Occipital lobe (tissue), 2 donors: Measurements from ENCODE around the gene COBLL1. TPM values are rescaled to one million over a fixed set of nuclear protein-coding genes. Genes with fewer than 3 reads are reported as not detected.
"Not testable (repeated sequence)": the region's sequence is repeated elsewhere in the genome, so short reads cannot be mapped to it uniquely, and the experiment has no call there.

ENCODE experiments used
- DNase-seq: peaks from one replicate; lab custom pipeline; 2025; lab: John Stamatoyannopoulos, UW
- total RNA-seq: library from RNA; depleted of rRNA; stranded (reverse); fragments of >200 nt; gene quantifications from one replicate; pipeline ENCODE4 v1.2.3, GENCODE V29; 2014

The COBLL1 gene
- total RNA-seq, 1 donor from 2014 or later: 10.8 TPM

- DNase-seq: no peak
Observed at GRCh38 chr2:164789968-164790367, 51.7 kb downstream of the COBLL1 start.

GRCh38 chr2:164786787-164787186, 54.8 kb downstream of the COBLL1 start:
- no peak for DNase-seq

DNA sequence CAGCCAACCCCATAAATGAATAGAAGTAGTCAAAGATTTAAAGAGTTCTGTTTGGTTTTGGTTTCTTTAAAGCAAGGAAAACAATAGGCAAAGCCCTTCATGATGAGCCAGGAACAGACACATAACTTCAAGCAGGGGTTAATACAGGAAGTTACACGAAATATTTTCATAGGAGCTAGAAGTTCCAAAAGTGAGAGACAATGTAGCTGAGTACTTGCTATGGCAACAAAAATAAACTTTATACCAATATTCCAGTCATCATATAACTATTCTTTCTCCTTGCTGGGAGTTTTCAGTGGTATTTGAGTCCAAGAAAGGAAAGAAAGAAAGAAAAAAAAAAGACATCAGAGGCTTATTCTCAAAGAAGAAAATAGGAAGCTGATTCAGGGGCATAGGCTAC, 56.2 kb downstream of the COBLL1 start:
- no peak for DNase-seq

- DNase-seq: no peak
Observed at GRCh38 chr2:164784376-164784775, 57.2 kb downstream of the COBLL1 start.

DNA sequence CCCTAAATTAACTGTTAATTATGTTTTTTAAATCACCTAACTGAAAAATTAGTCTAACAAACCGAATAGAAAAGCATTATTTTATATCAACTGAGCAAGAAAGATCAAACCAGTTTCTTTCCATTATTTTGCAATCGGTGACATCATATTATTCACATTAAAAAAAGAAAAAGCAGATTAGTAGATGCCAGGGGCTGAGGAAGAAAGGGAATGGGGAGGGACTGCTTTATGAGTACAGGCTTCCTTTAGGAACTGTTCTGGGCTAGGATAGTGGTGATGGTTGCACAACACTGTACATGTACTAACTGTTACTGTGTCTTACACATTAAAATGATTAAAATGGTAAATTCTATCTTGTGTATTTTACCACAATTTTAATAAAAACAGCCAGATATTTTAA, 59.3 kb downstream of the COBLL1 start:
- no peak for DNase-seq

DNA sequence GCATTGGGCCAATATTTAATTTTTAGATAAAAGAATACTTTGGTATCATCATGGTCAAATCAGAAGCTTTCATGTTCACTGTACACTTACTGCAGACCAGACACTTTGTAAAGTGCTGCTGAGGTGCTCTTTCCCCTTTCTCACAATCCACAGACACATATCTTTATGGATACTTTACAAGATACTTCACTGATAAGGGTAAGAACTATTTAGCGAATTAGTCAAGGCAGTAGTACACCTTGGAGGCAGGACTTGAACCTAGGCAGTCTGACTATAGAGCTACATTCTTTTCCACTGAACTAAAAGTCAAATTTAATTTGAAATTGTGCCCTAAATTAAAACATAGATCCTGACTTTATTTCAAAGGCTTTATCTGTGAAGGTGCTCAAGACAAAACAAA, 60.2 kb downstream of the COBLL1 start:
- no peak for DNase-seq

- DNase-seq: no peak
Observed at GRCh38 chr2:164780611-164781178, 60.9 kb downstream of the COBLL1 start.

GRCh38 chr2:164779383-164780057, 62.1 kb downstream of the COBLL1 start:
- DNase-seq: no peak

DNA sequence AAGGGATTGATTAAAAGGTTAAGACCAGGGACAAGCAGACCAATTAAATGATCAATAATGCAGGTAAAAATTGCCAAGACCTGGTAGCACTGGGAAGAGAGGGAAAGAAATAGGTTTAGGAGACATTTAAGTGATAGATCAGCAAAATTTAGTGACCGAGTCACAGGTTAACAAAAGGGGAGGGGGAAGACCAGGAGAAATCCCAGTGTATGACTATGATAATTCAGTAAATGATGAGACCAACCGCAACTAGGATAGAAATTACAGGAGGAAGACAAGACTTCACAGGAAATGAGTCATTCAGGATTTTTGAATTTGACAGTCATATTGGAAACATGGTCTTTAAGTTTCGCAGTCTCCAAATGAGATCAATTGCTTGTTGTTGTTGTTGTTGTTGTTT, 62.9 kb downstream of the COBLL1 start:
- no peak for DNase-seq

DNA sequence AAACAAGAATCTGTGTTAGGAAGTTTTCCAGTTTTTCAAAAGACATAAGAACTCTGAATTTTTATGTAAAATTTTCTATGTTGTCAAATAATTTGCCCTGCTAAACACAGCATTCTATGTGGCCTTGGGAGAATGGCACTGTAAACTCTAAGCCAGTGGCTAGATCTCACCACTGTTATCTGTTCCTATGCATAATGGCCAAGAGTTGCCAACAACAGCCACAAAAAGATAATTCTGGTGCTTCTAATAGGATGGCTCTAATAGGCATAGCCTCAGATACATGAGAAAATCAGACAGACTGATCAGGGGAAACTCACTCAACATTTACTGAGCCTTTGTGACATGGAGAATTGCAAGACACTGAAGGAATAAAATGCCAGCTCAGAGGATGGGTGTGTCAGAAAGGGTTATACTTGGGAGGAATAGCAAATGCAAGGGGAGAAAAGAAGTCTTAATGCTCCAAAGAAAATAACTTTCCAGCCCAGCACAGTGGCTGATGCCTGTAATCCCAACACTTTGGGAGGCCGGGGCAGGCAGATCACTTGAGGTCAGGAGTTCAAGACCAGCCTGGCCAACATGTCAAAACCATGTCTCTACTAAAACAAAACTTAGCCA, 63.7 kb downstream of the COBLL1 start:
- no peak for DNase-seq

DNA sequence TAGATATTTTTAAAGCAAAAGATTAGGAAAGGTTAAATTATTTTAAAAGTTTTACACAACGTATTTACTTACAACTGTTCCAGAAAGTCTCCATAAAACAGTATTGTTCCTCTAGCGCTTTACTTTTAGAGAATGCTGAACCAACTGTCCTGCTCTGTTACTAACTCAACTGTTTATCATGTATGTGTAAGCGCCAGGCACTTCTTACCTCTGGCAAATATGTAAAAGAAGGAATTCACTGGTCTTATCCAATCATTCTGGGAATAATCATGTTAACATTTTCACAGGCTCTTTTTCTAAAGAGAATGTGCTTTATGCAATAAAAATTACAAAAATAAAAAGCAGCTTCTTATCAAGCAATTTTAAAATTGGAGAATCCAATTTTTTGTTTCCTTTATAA, 68.0 kb downstream of the COBLL1 start:
- no peak for DNase-seq

DNA sequence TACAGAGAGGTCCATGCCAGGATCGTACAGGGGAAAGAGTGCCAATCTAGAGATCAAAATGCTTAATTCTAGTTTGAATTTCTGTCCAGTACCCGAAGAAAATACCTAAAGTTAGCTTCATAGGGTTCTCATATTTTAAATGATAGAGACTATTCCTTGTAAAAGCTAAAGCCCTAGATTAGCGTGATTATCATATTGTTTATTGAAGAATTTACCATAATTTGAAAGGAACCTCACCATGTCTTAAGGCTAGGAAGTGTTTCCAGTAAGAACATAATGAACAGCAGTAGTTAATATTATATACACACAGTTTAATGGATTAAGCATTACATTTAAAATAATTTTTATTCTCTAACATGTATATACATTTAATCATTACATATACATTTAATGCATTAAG, 68.5 kb downstream of the COBLL1 start:
- DNase-seq: no peak

- no peak for DNase-seq
Observed at GRCh38 chr2:164771897-164772296, 69.7 kb downstream of the COBLL1 start.

- no peak for DNase-seq
Observed at GRCh38 chr2:164770421-164770916, 71.2 kb downstream of the COBLL1 start.

DNA sequence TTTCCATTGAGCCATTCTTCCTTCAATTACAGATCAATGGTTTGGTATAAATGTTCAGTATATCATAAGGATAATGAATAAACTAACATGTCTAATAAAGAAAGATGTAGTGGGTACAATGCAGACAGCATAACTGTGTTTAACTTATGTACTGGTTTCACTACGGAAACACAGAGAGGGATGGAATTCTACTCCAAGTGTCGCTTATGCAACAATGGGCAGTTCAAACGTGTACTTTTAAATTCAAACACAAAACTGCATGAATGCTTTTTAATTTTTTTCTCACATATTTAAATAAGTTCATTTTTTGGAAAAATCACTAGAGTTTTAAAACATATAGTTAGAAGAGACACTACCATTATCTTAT, 74.7 kb downstream of the COBLL1 start:
- no peak for DNase-seq

- DNase-seq: no peak
Observed at GRCh38 chr2:164766216-164766953, 75.2 kb downstream of the COBLL1 start.

- DNase-seq: no peak
Observed at GRCh38 chr2:164764996-164765395, 76.6 kb downstream of the COBLL1 start.

- no peak for DNase-seq
Observed at GRCh38 chr2:164764474-164764873, 77.1 kb downstream of the COBLL1 start.

DNA sequence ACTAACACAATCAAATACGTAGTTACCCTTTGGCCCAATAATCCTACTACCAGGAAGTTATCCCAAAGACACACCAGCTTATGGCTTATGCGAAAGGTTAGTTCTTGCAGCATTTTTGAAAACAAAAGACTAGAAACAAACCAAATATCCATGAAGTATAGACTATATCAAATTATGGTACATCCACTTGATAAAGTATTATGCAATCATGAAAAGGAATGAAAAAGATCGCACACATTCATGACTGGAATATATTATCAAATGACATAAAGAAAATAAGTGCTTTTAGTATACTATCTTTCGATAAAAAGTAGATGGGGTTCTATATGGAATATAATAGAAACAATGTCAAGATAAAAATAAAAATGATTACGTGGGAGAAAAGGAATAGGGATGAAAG, 78.2 kb downstream of the COBLL1 start:
- DNase-seq: no peak

- DNase-seq: no peak
Observed at GRCh38 chr2:164761737-164762460, 79.7 kb downstream of the COBLL1 start.

- not testable (repeated sequence) for DNase-seq
Observed at GRCh38 chr2:164761201-164761600, 80.4 kb downstream of the COBLL1 start.

- DNase-seq: no peak
Observed at GRCh38 chr2:164760179-164760578, 81.4 kb downstream of the COBLL1 start.
